ENCODE measurements around the gene ANO7. TPM values are rescaled to one million over a fixed set of nuclear protein-coding genes. Genes with fewer than 3 reads are reported as not detected.

Gene ANO7
- total RNA-seq, 3 donors from 2014 or later (not counting 1 experiment from before 2014, with no cell fraction given): 0.97 to 1.4 (median 1.1) TPM

DNA sequence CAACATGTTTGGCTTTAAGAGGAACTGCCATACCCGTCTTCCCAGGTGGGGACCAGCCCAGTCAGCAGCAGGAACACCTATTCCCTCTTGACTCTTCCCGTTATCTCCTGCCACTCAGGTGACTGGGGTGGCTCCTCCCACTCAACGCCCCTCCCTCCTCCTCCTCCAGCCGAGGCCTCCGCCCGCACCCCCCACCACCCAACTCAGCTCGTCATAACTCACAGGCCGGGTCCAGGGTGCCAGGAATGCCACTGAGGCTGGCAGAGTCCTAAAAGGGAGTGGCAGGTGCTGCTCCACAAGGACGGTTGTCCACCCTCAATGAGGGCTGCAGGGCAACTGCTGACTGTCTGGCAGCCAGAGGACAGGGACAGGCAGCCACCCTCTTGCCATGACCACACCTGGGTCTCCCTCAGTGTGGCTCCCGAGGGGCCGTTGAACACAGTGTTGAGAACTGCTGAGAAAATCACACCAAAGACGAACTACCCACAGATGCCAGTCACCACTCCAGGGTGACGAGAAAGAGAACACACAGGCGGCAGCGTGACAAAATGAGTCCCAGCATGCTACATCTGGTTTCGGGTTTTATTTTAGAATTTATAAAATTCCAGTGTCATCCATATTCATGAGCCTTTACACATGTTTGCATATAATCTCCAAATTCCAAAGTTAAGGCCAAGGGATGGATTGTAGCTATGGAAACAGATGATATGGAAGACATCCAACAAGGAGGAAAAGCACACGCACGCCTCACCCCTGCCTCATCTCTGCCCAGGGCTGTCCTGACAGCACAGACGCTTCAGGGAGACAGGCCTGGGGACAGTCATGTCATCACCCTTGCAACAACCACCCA lies 38.5 kb downstream of the ANO7 start:
- Histone ChIP-seq H3K27me3 (ENCODE audit: control insufficient read depth, insufficient read depth, low read length) (no peaks in the 10 kb centered on the region), H3K36me3 (ENCODE audit: control insufficient read depth, insufficient read depth, low read length) (peaks cover 45% of the 10 kb centered on the region), H3K4me3 (ENCODE audit: low read length) (no peak overlapping the region), H3K4me1 (ENCODE audit: control insufficient read depth, insufficient read depth, low read length) (no peaks in the 10 kb centered on the region), H3K9me3 (ENCODE audit: control insufficient read depth, insufficient read depth, low read length) (no peaks in the 10 kb centered on the region), H3K27ac (ENCODE audit: low read length) (no peak overlapping the region)
- WGBS (ENCODE audit: insufficient coverage): 96% methylated on average over 19 of the region's 19 CpGs
- Mint-ChIP-seq H3K27ac (no peak overlapping the region), H3K4me3 (no peak overlapping the region), H3K9me3 (no peaks in the 10 kb centered on the region), H3K27me3 (ENCODE audit: low read depth in 2 of 2) (no peaks in the 10 kb centered on the region), H3K36me3 (no peaks in the 10 kb centered on the region), H3K4me1 (no peaks in the 10 kb centered on the region)
- no peak for DNase-seq
- TF ChIP-seq, protein P1, sequence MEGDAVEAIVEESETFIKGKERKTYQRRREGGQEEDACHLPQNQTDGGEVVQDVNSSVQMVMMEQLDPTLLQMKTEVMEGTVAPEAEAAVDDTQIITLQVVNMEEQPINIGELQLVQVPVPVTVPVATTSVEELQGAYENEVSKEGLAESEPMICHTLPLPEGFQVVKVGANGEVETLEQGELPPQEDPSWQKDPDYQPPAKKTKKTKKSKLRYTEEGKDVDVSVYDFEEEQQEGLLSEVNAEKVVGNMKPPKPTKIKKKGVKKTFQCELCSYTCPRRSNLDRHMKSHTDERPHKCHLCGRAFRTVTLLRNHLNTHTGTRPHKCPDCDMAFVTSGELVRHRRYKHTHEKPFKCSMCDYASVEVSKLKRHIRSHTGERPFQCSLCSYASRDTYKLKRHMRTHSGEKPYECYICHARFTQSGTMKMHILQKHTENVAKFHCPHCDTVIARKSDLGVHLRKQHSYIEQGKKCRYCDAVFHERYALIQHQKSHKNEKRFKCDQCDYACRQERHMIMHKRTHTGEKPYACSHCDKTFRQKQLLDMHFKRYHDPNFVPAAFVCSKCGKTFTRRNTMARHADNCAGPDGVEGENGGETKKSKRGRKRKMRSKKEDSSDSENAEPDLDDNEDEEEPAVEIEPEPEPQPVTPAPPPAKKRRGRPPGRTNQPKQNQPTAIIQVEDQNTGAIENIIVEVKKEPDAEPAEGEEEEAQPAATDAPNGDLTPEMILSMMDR (IDR thresholded peaks at IDR 0.05): no peak
- intact Hi-C loops (cut with micrococcal nuclease): no loop called here
- no peak for ATAC-seq

GRCh38 chr2:241227594-241227993 lies 39.1 kb downstream of the ANO7 start:
- H3K9me3 ChIP-seq (ENCODE audit: control insufficient read depth, insufficient read depth, low read length): no peaks in the 10 kb centered on the region
- no peaks in the 10 kb centered on the region for H3K9me3 Mint-ChIP-seq
- no peaks in the 10 kb centered on the region for H3K4me1 Mint-ChIP-seq
- DNase-seq (no peak), ATAC-seq (no peak)
- 97% methylated on average over 8 of the region's 8 CpGs for WGBS (ENCODE audit: insufficient coverage)
- H3K4me1 ChIP-seq (ENCODE audit: control insufficient read depth, insufficient read depth, low read length): no peaks in the 10 kb centered on the region
- intact Hi-C loops (cut with micrococcal nuclease): no loop called here
- no peak overlapping the region for H3K27ac ChIP-seq (ENCODE audit: low read length)
- H3K4me3 Mint-ChIP-seq: no peak overlapping the region
- peaks cover 51% of the 10 kb centered on the region for H3K36me3 ChIP-seq (ENCODE audit: control insufficient read depth, insufficient read depth, low read length)
- H3K27me3 ChIP-seq (ENCODE audit: control insufficient read depth, insufficient read depth, low read length): no peaks in the 10 kb centered on the region
- no peaks in the 10 kb centered on the region for H3K36me3 Mint-ChIP-seq
- no peak overlapping the region for H3K27ac Mint-ChIP-seq
- H3K4me3 ChIP-seq (ENCODE audit: low read length): no peak overlapping the region
- TF ChIP-seq, protein P1 (IDR thresholded peaks at IDR 0.05): no peak
- no peaks in the 10 kb centered on the region for H3K27me3 Mint-ChIP-seq (ENCODE audit: low read depth in 2 of 2)

GRCh38 chr2:241228081-241228859 lies 39.8 kb downstream of the ANO7 start:
- Mint-ChIP-seq H3K4me1 (no peaks in the 10 kb centered on the region), H3K4me3 (no peak overlapping the region), H3K36me3 (no peaks in the 10 kb centered on the region), H3K27me3 (ENCODE audit: low read depth in 2 of 2) (no peaks in the 10 kb centered on the region), H3K27ac (no peak overlapping the region), H3K9me3 (no peaks in the 10 kb centered on the region)
- H3K27me3 ChIP-seq (ENCODE audit: control insufficient read depth, insufficient read depth, low read length): no peaks in the 10 kb centered on the region
- intact Hi-C loops (cut with micrococcal nuclease): no loop called here
- TF ChIP-seq, protein P1 (IDR thresholded peaks at IDR 0.05): no peak
- WGBS (ENCODE audit: insufficient coverage): 94% methylated on average over 26 of the region's 26 CpGs
- H3K9me3 ChIP-seq (ENCODE audit: control insufficient read depth, insufficient read depth, low read length): no peaks in the 10 kb centered on the region
- no peak overlapping the region for H3K4me3 ChIP-seq (ENCODE audit: low read length)
- H3K4me1 ChIP-seq (ENCODE audit: control insufficient read depth, insufficient read depth, low read length): no peaks in the 10 kb centered on the region
- no peak overlapping the region for H3K27ac ChIP-seq (ENCODE audit: low read length)
- DNase-seq (no peak), ATAC-seq (no peak)
- peaks cover 56% of the 10 kb centered on the region for H3K36me3 ChIP-seq (ENCODE audit: control insufficient read depth, insufficient read depth, low read length)
